Esophagus squamous epithelium (tissue), 4 donors: ENCODE results near the gene NARS2.

Experiments used
- CTCF ChIP-seq, 6 experiments: fragments of 450-650 bp in 4 of 6; fragments of 200-600 bp in 2 of 6; sonication (generic) in 2 of 6; IDR thresholded peaks; one replicate each; pipeline ENCODE4 v1.5.1; 2016 to 2019; ENCODE audit warnings: antibody characterized with exemption in 6 of 6, mild to moderate bottlenecking in 4 of 6, moderate library complexity in 4 of 6
- POLR2A ChIP-seq, 4 donors: fragments of 450-650 bp; IDR thresholded peaks; one replicate each; pipeline ENCODE4 v1.6.1; 2017; ENCODE audit warnings: antibody characterized with exemption in 4 of 4, mild to moderate bottlenecking in 4 of 4, moderate library complexity in 3 of 4

- TF ChIP-seq CTCF (IDR thresholded peaks at IDR 0.05) (no peak), POLR2A (IDR thresholded peaks at IDR 0.05) (no peak)
These were observed 107.3 kb downstream of the NARS2 start for GRCh38 chr11:78467370-78467769.
